HepG2 (cell line): ENCODE results near the gene CRYZ. TPM values are rescaled to one million over a fixed set of nuclear protein-coding genes. Genes with fewer than 3 reads are reported as not detected.

Experiments
- CENPX ChIP-seq: sonication (generic); formaldehyde crosslinking; IDR thresholded peaks from 2 replicates; pipeline ENCODE4 v1.9.0; 2021; ENCODE audit warnings: mild to moderate bottlenecking, missing genetic modification reagents, moderate library complexity
- GABPA ChIP-seq, 2 experiments: IDR thresholded peaks; 2 replicates each; pipeline ENCODE4 v1.6.1; 2011 to 2016; ENCODE audit warnings: low read depth in 2 of 2, low read length in 1 of 2, missing biosample characterization in 1 of 2, missing genetic modification characterization in 1 of 2
- GATAD1 ChIP-seq: IDR thresholded peaks from 2 replicates; pipeline ENCODE4 v1.6.1; 2016; ENCODE audit warnings: missing genetic modification reagents, missing compliant biosample characterization
- HMGA1 ChIP-seq: sonication (generic); formaldehyde crosslinking; conservative IDR thresholded peaks from 2 replicates; pipeline ENCODE4 v1.4.0; 2020; ENCODE audit warnings: missing genetic modification reagents
- JUNB ChIP-seq: sonication (generic); formaldehyde crosslinking; IDR thresholded peaks from 2 replicates; pipeline ENCODE4 v1.8.0; 2022; ENCODE audit warnings: missing genetic modification reagents, mild to moderate bottlenecking, borderline replicate concordance
- JUND ChIP-seq: sonication (generic); formaldehyde crosslinking; IDR thresholded peaks from 2 replicates; pipeline ENCODE4 v1.8.0; 2022; ENCODE audit warnings: mild to moderate bottlenecking, missing genetic modification reagents
- KLF6 ChIP-seq: IDR thresholded peaks from 2 replicates; pipeline ENCODE4 v1.8.0; 2016; ENCODE audit warnings: missing biosample characterization, missing genetic modification reagents
- MIXL1 ChIP-seq: IDR thresholded peaks from 2 replicates; pipeline ENCODE4 v1.6.1; 2016
- PITX1 ChIP-seq: sonication (generic); formaldehyde crosslinking; IDR thresholded peaks from 2 replicates; pipeline ENCODE4 v1.5.1; 2020; ENCODE audit warnings: mild to moderate bottlenecking, missing genetic modification reagents
- POLR2AphosphoS5 ChIP-seq: IDR thresholded peaks from 2 replicates; pipeline ENCODE4 v1.6.1; 2012; ENCODE audit warnings: low read depth, low read length
- SOX13 ChIP-seq, 3 experiments: fragments of 450-650 bp in 1 of 3; sonication (generic) in 1 of 3; formaldehyde crosslinking in 1 of 3; IDR thresholded peaks in 2 of 3; conservative IDR thresholded peaks in 1 of 3; 2 replicates each; pipeline versions ENCODE4 v1.5.0 to v1.6.1; 2016 to 2020; ENCODE audit warnings: antibody characterized with exemption in 1 of 3, mild to moderate bottlenecking in 1 of 3, missing compliant biosample characterization in 1 of 3, missing genetic modification reagents in 1 of 3, moderate library complexity in 1 of 3
- TBL1XR1 ChIP-seq: fragments of 150-350 bp; IDR thresholded peaks from 2 replicates; pipeline ENCODE4 v1.6.1; 2014; ENCODE audit warnings: borderline replicate concordance, low read length; ENCODE audit not compliant: partially characterized antibody
- XRCC5 ChIP-seq: fragments of 200-400 bp; formaldehyde crosslinking; optimal IDR thresholded peaks from 2 replicates; pipeline ENCODE3; 2017; ENCODE audit warnings: mild to moderate bottlenecking, low read length
- ZFP36L1 ChIP-seq: sonication (generic); formaldehyde crosslinking; IDR thresholded peaks from 2 replicates; pipeline ENCODE4 v1.8.0; 2022; ENCODE audit warnings: mild to moderate bottlenecking, missing genetic modification reagents, moderate library complexity
- ZNF335 ChIP-seq: sonication (generic); formaldehyde crosslinking; IDR thresholded peaks from 2 replicates; pipeline ENCODE4 v1.4.0; 2020; ENCODE audit warnings: missing genetic modification reagents
- ZNF468 ChIP-seq: sonication (generic); formaldehyde crosslinking; IDR thresholded peaks from 2 replicates; pipeline ENCODE4 v1.8.0; 2022; ENCODE audit warnings: mild to moderate bottlenecking, moderate library complexity, missing genetic modification reagents
- ZNF75D ChIP-seq: sonication (generic); formaldehyde crosslinking; IDR thresholded peaks from 2 replicates; pipeline ENCODE4 v1.8.1; 2023; ENCODE audit warnings: missing genetic modification reagents, mild to moderate bottlenecking, borderline replicate concordance
- polyA plus RNA-seq, 8 experiments: library from polyadenylated mRNA; depleted of rRNA in 3 of 8; stranded (reverse) in 7 of 8; unstranded in 1 of 8; fragments of >200 nt; fragmentation: Illumina TruSeq in 4 of 8; extraction: Trizol in 4 of 8; gene quantifications; 2 replicates each; pipeline versions ENCODE4 v1.2.1 to v1.2.3, GENCODE V29; 2011 to 2016; ENCODE audit warnings: low read depth in 4 of 8, missing spikeins in 1 of 8, mixed read lengths in 1 of 8; ENCODE audit not compliant: insufficient read depth in 1 of 8
- total RNA-seq, 5 experiments: library from RNA; depleted of rRNA; stranded (reverse); fragments of >200 nt; fragmentation: Illumina TruSeq; extraction: Trizol; gene quantifications; 2 replicates each; pipeline ENCODE4 v1.2.3, GENCODE V29; 2016; ENCODE audit warnings: low read depth in 1 of 5
- TF ChIP-seq, protein P1 (sequence below): sonication (generic); formaldehyde crosslinking; IDR thresholded peaks from 2 replicates; pipeline ENCODE4 v1.5.0; 2020; ENCODE audit warnings: mild to moderate bottlenecking, missing genetic modification reagents
- TF ChIP-seq, protein P2 (sequence below): IDR thresholded peaks from 2 replicates; pipeline ENCODE4 v1.6.1; 2016; ENCODE audit warnings: control low read depth
- TF ChIP-seq, protein P3 (sequence below): sonication (generic); formaldehyde crosslinking; IDR thresholded peaks from 2 replicates; pipeline ENCODE4 v1.8.1; 2023; ENCODE audit warnings: missing genetic modification reagents, mild to moderate bottlenecking, borderline replicate concordance
- TF ChIP-seq, protein P4 (sequence below): sonication (generic); formaldehyde crosslinking; IDR thresholded peaks from 2 replicates; pipeline ENCODE4 v1.4.0; 2020; ENCODE audit warnings: missing genetic modification reagents
- TF ChIP-seq, protein P5 (sequence below): sonication (generic); formaldehyde crosslinking; IDR thresholded peaks from 2 replicates; pipeline ENCODE4 v1.8.1; 2023; ENCODE audit warnings: missing genetic modification reagents, inconsistent platforms, borderline replicate concordance
- TF ChIP-seq, protein P6 (sequence below): IDR thresholded peaks from 2 replicates; pipeline ENCODE4 v1.6.1; 2016; ENCODE audit warnings: missing genetic modification reagents, missing compliant biosample characterization

The CRYZ gene
- total and polyA plus RNA-seq, 2 of the 13 experiments (the other 11 are each of a cell fraction or from before 2014, with no cell fraction given), result 115 to 211 TPM

DNA sequence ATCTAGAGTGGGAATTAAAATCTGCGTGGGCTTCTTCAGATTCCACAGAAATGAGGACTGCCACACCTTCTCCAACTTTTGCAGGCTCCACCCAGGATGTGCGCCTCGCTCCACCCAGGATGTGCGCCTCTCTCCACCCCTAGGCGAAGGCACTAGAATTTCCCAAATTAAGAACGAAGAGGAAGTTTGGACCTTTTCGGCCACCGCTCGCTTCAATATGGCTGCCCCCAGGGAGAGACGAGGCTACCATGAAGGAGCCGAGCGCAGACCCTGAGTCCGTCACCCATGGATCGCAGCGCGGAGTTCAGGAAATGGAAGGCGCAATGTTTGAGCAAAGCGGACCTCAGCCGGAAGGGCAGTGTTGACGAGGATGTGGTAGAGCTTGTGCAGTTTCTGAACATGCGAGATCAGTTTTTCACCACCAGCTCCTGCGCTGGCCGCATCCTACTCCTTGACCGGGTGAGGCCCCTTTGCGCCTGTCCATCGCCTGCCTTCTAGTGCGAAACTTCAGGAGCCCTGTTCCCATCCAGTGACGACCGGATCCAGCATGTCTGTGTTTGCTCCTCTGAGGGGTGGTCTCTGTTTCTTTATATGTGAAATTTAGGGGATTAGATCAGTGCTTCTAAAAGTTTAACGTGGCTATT, at the start of gene CRYZ, which contains the start of gene TYW3 (continued):
- TF ChIP-seq, protein P1, sequence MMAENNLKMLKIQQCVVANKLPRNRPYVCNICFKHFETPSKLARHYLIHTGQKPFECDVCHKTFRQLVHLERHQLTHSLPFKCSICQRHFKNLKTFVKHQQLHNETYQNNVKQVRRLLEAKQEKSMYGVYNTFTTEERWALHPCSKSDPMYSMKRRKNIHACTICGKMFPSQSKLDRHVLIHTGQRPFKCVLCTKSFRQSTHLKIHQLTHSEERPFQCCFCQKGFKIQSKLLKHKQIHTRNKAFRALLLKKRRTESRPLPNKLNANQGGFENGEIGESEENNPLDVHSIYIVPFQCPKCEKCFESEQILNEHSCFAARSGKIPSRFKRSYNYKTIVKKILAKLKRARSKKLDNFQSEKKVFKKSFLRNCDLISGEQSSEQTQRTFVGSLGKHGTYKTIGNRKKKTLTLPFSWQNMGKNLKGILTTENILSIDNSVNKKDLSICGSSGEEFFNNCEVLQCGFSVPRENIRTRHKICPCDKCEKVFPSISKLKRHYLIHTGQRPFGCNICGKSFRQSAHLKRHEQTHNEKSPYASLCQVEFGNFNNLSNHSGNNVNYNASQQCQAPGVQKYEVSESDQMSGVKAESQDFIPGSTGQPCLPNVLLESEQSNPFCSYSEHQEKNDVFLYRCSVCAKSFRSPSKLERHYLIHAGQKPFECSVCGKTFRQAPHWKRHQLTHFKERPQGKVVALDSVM (CRISPR knock-in tag), result no peak
- TF ChIP-seq GABPA (IDR thresholded peaks at IDR 0.05; ENCODE audit: low read depth, low read length) (no peak), GABPA (CRISPR knock-in tag; IDR thresholded peaks at IDR 0.05; ENCODE audit: low read depth) (peak; percentile 72), KLF6 (CRISPR knock-in tag) (peak; percentile 58; the same call in 1 of the 2 replicates), XRCC5 (peak; percentile 69), ZNF75D (CRISPR knock-in tag) (no peak), MIXL1 (CRISPR knock-in tag) (peak; percentile 99), GATAD1 (CRISPR knock-in tag) (peak; percentile 96), JUND (no peak), CENPX (CRISPR knock-in tag) (no peak), ZNF468 (CRISPR knock-in tag) (peak; percentile 74), HMGA1 (no peak), ZNF335 (peak; percentile 97), ZFP36L1 (CRISPR knock-in tag) (peak; percentile 60; the same call in 1 of the 2 replicates), JUNB (CRISPR knock-in tag) (0 out of 2 replicates have a peak, but pooled peaks have one; percentile 32), TBL1XR1 (peak; percentile 25), POLR2AphosphoS5 (peak; percentile 82), SOX13 (IDR thresholded peaks at IDR 0.05) (no peak), SOX13 (CRISPR knock-in tag; conservative IDR thresholded peaks at IDR 0.05 in 1 of 2, IDR thresholded peaks at IDR 0.05 in 1 of 2) (peak in 1 of 2 experiments; percentile 40; a peak in 2 of 4 replicates), PITX1 (CRISPR knock-in tag) (peak; percentile 54; the same call in 1 of the 2 replicates)
- TF ChIP-seq, protein P2, sequence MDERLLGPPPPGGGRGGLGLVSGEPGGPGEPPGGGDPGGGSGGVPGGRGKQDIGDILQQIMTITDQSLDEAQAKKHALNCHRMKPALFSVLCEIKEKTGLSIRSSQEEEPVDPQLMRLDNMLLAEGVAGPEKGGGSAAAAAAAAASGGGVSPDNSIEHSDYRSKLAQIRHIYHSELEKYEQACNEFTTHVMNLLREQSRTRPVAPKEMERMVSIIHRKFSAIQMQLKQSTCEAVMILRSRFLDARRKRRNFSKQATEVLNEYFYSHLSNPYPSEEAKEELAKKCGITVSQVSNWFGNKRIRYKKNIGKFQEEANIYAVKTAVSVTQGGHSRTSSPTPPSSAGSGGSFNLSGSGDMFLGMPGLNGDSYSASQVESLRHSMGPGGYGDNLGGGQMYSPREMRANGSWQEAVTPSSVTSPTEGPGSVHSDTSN (CRISPR knock-in tag), result no peak
- TF ChIP-seq, protein P3, sequence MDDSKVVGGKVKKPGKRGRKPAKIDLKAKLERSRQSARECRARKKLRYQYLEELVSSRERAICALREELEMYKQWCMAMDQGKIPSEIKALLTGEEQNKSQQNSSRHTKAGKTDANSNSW (CRISPR knock-in tag), result no peak
- TF ChIP-seq, protein P4, sequence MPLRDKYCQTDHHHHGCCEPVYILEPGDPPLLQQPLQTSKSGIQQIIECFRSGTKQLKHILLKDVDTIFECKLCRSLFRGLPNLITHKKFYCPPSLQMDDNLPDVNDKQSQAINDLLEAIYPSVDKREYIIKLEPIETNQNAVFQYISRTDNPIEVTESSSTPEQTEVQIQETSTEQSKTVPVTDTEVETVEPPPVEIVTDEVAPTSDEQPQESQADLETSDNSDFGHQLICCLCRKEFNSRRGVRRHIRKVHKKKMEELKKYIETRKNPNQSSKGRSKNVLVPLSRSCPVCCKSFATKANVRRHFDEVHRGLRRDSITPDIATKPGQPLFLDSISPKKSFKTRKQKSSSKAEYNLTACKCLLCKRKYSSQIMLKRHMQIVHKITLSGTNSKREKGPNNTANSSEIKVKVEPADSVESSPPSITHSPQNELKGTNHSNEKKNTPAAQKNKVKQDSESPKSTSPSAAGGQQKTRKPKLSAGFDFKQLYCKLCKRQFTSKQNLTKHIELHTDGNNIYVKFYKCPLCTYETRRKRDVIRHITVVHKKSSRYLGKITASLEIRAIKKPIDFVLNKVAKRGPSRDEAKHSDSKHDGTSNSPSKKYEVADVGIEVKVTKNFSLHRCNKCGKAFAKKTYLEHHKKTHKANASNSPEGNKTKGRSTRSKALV (CRISPR knock-in tag), result no peak
- TF ChIP-seq, protein P5, sequence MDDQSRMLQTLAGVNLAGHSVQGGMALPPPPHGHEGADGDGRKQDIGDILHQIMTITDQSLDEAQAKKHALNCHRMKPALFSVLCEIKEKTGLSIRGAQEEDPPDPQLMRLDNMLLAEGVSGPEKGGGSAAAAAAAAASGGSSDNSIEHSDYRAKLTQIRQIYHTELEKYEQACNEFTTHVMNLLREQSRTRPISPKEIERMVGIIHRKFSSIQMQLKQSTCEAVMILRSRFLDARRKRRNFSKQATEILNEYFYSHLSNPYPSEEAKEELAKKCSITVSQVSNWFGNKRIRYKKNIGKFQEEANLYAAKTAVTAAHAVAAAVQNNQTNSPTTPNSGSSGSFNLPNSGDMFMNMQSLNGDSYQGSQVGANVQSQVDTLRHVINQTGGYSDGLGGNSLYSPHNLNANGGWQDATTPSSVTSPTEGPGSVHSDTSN (CRISPR knock-in tag), result no peak
- TF ChIP-seq, protein P6, sequence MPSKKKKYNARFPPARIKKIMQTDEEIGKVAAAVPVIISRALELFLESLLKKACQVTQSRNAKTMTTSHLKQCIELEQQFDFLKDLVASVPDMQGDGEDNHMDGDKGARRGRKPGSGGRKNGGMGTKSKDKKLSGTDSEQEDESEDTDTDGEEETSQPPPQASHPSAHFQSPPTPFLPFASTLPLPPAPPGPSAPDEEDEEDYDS (CRISPR knock-in tag), result peak; percentile 78
